GM23338 (cell line): ENCODE results near the gene YY2.

Experiments
- CTCF ChIP-seq, 2 experiments: fragments of 200-600 bp in 1 of 2; sonication (generic) in 1 of 2; conservative IDR thresholded peaks; 2 replicates each; pipeline versions ENCODE4 v1.5.1 to v1.6.1; 2016 to 2017; ENCODE audit warnings: antibody characterized with exemption in 2 of 2, low read depth in 2 of 2, mild to moderate bottlenecking in 2 of 2, moderate library complexity in 1 of 2
- EZH2phosphoT487 ChIP-seq: fragments of 200-600 bp; sonication (generic); IDR thresholded peaks from one replicate; pipeline ENCODE4 v1.8.1; 2018; ENCODE audit warnings: antibody characterized with exemption; ENCODE audit not compliant: unreplicated experiment

- TF ChIP-seq CTCF (conservative IDR thresholded peaks at IDR 0.05; ENCODE audit: low read depth in 2 of 2) (no peak), EZH2phosphoT487 (no peak)
Measured at GRCh38 chrX:21873063-21873775, 17.4 kb downstream of the YY2 start.
